HTR-8/SVneo (cell line): ENCODE results near the gene NPC2.
"Not testable (repeated sequence)": the region's sequence is repeated elsewhere in the genome, so short reads cannot be mapped to it uniquely, and the experiment has no call there.

ENCODE experiments used
- DNase-seq: peaks from one replicate; pipeline ENCODE4 v3.0.0; 2011; ENCODE audit warnings: low spot score, mixed read lengths; ENCODE audit not compliant: insufficient read length
- FAIRE-seq: peaks from 2 replicates; lab custom pipeline; 2011; peaks lifted over from hg19 to GRCh38; lab: Jason Lieb, UNC

NPC2 gene

GRCh38 chr14:74476107-74476506, 17.0 kb downstream of the NPC2 start:
- DNase-seq: no peak
- peak; percentile 74 for FAIRE-seq

- peak; percentile 38 for FAIRE-seq
- DNase-seq: peak; percentile 64
Observed at GRCh38 chr14:74475678-74476077, 17.4 kb downstream of the NPC2 start.

GRCh38 chr14:74474376-74474775, 18.7 kb downstream of the NPC2 start:
- no peak for FAIRE-seq
- DNase-seq: no peak

- peak; percentile 57 for FAIRE-seq
Observed at GRCh38 chr14:74472601-74473000, 20.5 kb downstream of the NPC2 start.

GRCh38 chr14:74469548-74470518, 23.3 kb downstream of the NPC2 start:
- peak; percentile 85 for FAIRE-seq
- no peak for DNase-seq

More at GRCh38 chr14:74472601-74473000, 20.5 kb downstream of the NPC2 start:
- DNase-seq: no peak

- peak; percentile 64 for FAIRE-seq
- no peak for DNase-seq
Observed at GRCh38 chr14:74468513-74468912, 24.6 kb downstream of the NPC2 start.

GRCh38 chr14:74465335-74465734, 27.8 kb downstream of the NPC2 start:
- FAIRE-seq (peak; percentile 26), DNase-seq (no peak)

GRCh38 chr14:74464785-74465184, 28.3 kb downstream of the NPC2 start:
- DNase-seq: no peak
- FAIRE-seq: peak; percentile 75

- peak; percentile 51 for FAIRE-seq
- no peak for DNase-seq
Observed at GRCh38 chr14:74463697-74464096, 29.4 kb downstream of the NPC2 start.

GRCh38 chr14:74462993-74463392, 30.1 kb downstream of the NPC2 start:
- FAIRE-seq (no peak), DNase-seq (no peak)

GRCh38 chr14:74459976-74460375, 33.1 kb downstream of the NPC2 start:
- FAIRE-seq: no peak
- no peak for DNase-seq

- peak; percentile 95 for DNase-seq
- FAIRE-seq: peak; percentile 98
Observed at GRCh38 chr14:74459289-74459946, 33.7 kb downstream of the NPC2 start.

- FAIRE-seq (no peak), DNase-seq (no peak)
Observed at GRCh38 chr14:74457565-74457895, 35.6 kb downstream of the NPC2 start.

GRCh38 chr14:74456684-74457564, 36.2 kb downstream of the NPC2 start:
- DNase-seq: no peak
- FAIRE-seq: peak; percentile 76

GRCh38 chr14:74454397-74454796, 38.7 kb downstream of the NPC2 start:
- FAIRE-seq, DNase-seq: not testable (repeated sequence)

- FAIRE-seq: peak; percentile 85
- DNase-seq: no peak
Observed at GRCh38 chr14:74444866-74445265, 48.2 kb downstream of the NPC2 start.

- DNase-seq: no peak
- peak; percentile 52 for FAIRE-seq
Observed at GRCh38 chr14:74442757-74443156, 50.3 kb downstream of the NPC2 start.

- FAIRE-seq (no peak), DNase-seq (no peak)
Observed at GRCh38 chr14:74441113-74441512, 52.0 kb downstream of the NPC2 start.

- FAIRE-seq (peak; percentile 81), DNase-seq (no peak)
Observed at GRCh38 chr14:74438351-74438915, 54.7 kb downstream of the NPC2 start.

GRCh38 chr14:74437496-74438053, 55.5 kb downstream of the NPC2 start:
- peak; percentile 16 for FAIRE-seq
- DNase-seq: no peak
